HEK293T (cell line): ENCODE data around the gene LSAMP.
"Not testable (repeated sequence)": the region's sequence is repeated elsewhere in the genome, so short reads cannot be mapped to it uniquely, and the experiment has no call there.

Experiments used
- CTCF ChIA-PET: fragments of 350-600 bp; formaldehyde crosslinking; extraction: SDS; loops from one replicate; lab custom pipeline; 2021; ENCODE audit warnings: antibody characterized with exemption, inconsistent platforms; lab: Yijun Ruan, JAX
- POLR2A ChIA-PET: fragments of 350-600 bp; formaldehyde crosslinking; extraction: SDS; loops from one replicate; lab custom pipeline; 2020; ENCODE audit warnings: antibody characterized with exemption, inconsistent platforms; lab: Yijun Ruan, JAX
- DNase-seq: peaks from one replicate; pipeline ENCODE4 v3.0.0; 2012; ENCODE audit warnings: mixed read lengths; ENCODE audit errors: extremely low spot score
- ARNT ChIP-seq: fragments of 450-650 bp; IDR thresholded peaks from 2 replicates; pipeline ENCODE4 v1.6.1; 2017; ENCODE audit warnings: mild to moderate bottlenecking
- BHLHE40 ChIP-seq: fragments of 450-650 bp; IDR thresholded peaks from 2 replicates; pipeline ENCODE4 v1.6.1; 2016; ENCODE audit warnings: mild to moderate bottlenecking, moderate library complexity, borderline replicate concordance
- CTBP1 ChIP-seq: fragments of 450-650 bp; IDR thresholded peaks from 2 replicates; pipeline ENCODE4 v1.6.1; 2016; ENCODE audit warnings: borderline replicate concordance
- ELF4 ChIP-seq: fragments of 450-650 bp; IDR thresholded peaks from 2 replicates; pipeline ENCODE4 v1.6.1; 2017; ENCODE audit warnings: antibody characterized with exemption
- FOXA1 ChIP-seq: fragments of 450-650 bp; IDR thresholded peaks from 2 replicates; pipeline ENCODE4 v1.6.1; 2016; ENCODE audit warnings: mild to moderate bottlenecking
- FOXK2 ChIP-seq: fragments of 450-650 bp; IDR thresholded peaks from 2 replicates; pipeline ENCODE4 v1.6.1; 2016; ENCODE audit warnings: mild to moderate bottlenecking
- FOXM1 ChIP-seq: fragments of 450-650 bp; IDR thresholded peaks from 2 replicates; pipeline ENCODE4 v1.6.1; 2017; ENCODE audit warnings: mild to moderate bottlenecking, borderline replicate concordance
- HDGF ChIP-seq: fragments of 450-650 bp; IDR thresholded peaks from 2 replicates; pipeline ENCODE4 v1.6.1; 2017; ENCODE audit warnings: antibody characterized with exemption, borderline replicate concordance
- L3MBTL2 ChIP-seq: fragments of 450-650 bp; conservative IDR thresholded peaks from 2 replicates; pipeline ENCODE4 v1.6.1; 2016; ENCODE audit warnings: mild to moderate bottlenecking
- LEF1 ChIP-seq: fragments of 450-650 bp; IDR thresholded peaks from 2 replicates; pipeline ENCODE4 v1.6.1; 2017; ENCODE audit warnings: mild to moderate bottlenecking, borderline replicate concordance
- NFRKB ChIP-seq: fragments of 450-650 bp; IDR thresholded peaks from 2 replicates; pipeline ENCODE4 v1.6.1; 2016; ENCODE audit warnings: mild to moderate bottlenecking, moderate library complexity
- PKNOX1 ChIP-seq: fragments of 450-650 bp; IDR thresholded peaks from 2 replicates; pipeline ENCODE4 v1.6.1; 2016
- SP1 ChIP-seq: fragments of 450-650 bp; IDR thresholded peaks from 2 replicates; pipeline ENCODE4 v1.6.1; 2017
- SUZ12 ChIP-seq: fragments of 450-650 bp; IDR thresholded peaks from 2 replicates; pipeline ENCODE4 v1.6.1; 2016; ENCODE audit warnings: mild to moderate bottlenecking
- TARDBP ChIP-seq: fragments of 450-650 bp; IDR thresholded peaks from 2 replicates; pipeline ENCODE4 v1.6.1; 2016
- ZNF384 ChIP-seq: fragments of 450-650 bp; IDR thresholded peaks from 2 replicates; pipeline ENCODE4 v1.6.1; 2016

Gene LSAMP

GRCh38 chr3:115852278-115852677 is 593.0 kb downstream of the LSAMP start:
- DNase-seq, result no peak
- POLR2A ChIA-PET, result no interaction called here
- no peak for TF ChIP-seq FOXK2
- TF ChIP-seq TARDBP, result no peak
- TF ChIP-seq BHLHE40, result no peak
- no peak for TF ChIP-seq FOXA1
- no peak for TF ChIP-seq HDGF
- TF ChIP-seq NFRKB, result no peak
- TF ChIP-seq PKNOX1, result no peak
- TF ChIP-seq ZNF384, result no peak
- no peak for TF ChIP-seq L3MBTL2
- no peak for TF ChIP-seq LEF1
- TF ChIP-seq CTBP1, result no peak
- TF ChIP-seq SP1, result no peak
- no peak for TF ChIP-seq ELF4
- TF ChIP-seq FOXM1, result no peak
- TF ChIP-seq SUZ12, result no peak
- TF ChIP-seq ARNT, result no peak
- CTCF ChIA-PET, result no interaction called here

- CTCF ChIA-PET, result no interaction called here
- TF ChIP-seq SUZ12 (no peak), FOXM1 (no peak), SP1 (no peak), ARNT (no peak), NFRKB (no peak), ZNF384 (no peak), FOXA1 (no peak), HDGF (no peak), FOXK2 (no peak), CTBP1 (no peak), LEF1 (no peak), L3MBTL2 (no peak), TARDBP (no peak)
- POLR2A ChIA-PET, result no interaction called here
- no peak for DNase-seq
Measured at GRCh38 chr3:115851571-115851970, 593.7 kb downstream of the LSAMP start.

- TF ChIP-seq ARNT (no peak), BHLHE40 (no peak), FOXA1 (no peak), ZNF384 (no peak), PKNOX1 (no peak), FOXK2 (no peak), FOXM1 (no peak), NFRKB (no peak), ELF4 (no peak), HDGF (no peak), SUZ12 (no peak), L3MBTL2 (no peak), LEF1 (no peak), SP1 (no peak), CTBP1 (no peak)
- CTCF ChIA-PET, result interaction anchor here (0.6 kb wide), 1 partner anchor 138 kb away, joined by 4 read pairs; no protein-coding TSS in a partner anchor
- POLR2A ChIA-PET, result no interaction called here
- DNase-seq, result no peak
Measured at GRCh38 chr3:115848641-115849040, 596.6 kb downstream of the LSAMP start.

GRCh38 chr3:115845986-115846385 is 599.3 kb downstream of the LSAMP start:
- ChIA-PET CTCF (interaction anchor here (1.3 kb wide), 1 partner anchor 9 kb away, joined by 4 read pairs; no protein-coding TSS in a partner anchor), POLR2A (no interaction called here)
- DNase-seq, result no peak
- TF ChIP-seq SUZ12 (no peak), LEF1 (no peak), ARNT (no peak), CTBP1 (no peak), ZNF384 (no peak), FOXM1 (no peak), FOXA1 (no peak), TARDBP (no peak), HDGF (no peak), ELF4 (no peak), FOXK2 (no peak), SP1 (no peak), NFRKB (no peak)

- DNase-seq, POLR2A ChIA-PET: not testable (repeated sequence)
- CTCF ChIA-PET, result interaction anchor here (1.1 kb wide), 1 partner anchor 12 kb away, joined by 3 read pairs; no protein-coding TSS in a partner anchor
Measured at GRCh38 chr3:115844729-115845128, 600.6 kb downstream of the LSAMP start.

GRCh38 chr3:115843206-115843605 is 602.1 kb downstream of the LSAMP start:
- ChIA-PET CTCF (interaction anchor here (0.7 to 1.1 kb wide), 2 partner anchors 15 to 748 kb away, joined by 3 to 6 read pairs; no protein-coding TSS in a partner anchor), POLR2A (no interaction called here)
- TF ChIP-seq CTBP1, result no peak
- TF ChIP-seq FOXM1, result no peak
- no peak for TF ChIP-seq HDGF
- TF ChIP-seq LEF1, result no peak
- TF ChIP-seq PKNOX1, result no peak
- TF ChIP-seq FOXK2, result no peak
- TF ChIP-seq SUZ12, result no peak
- TF ChIP-seq FOXA1, result no peak
- no peak for TF ChIP-seq BHLHE40
- TF ChIP-seq ARNT, result no peak
- no peak for DNase-seq
